ENCODE measurements around the gene RYR1.

The RYR1 gene

GRCh38 chr19:38457690-38458405 lies 24.4 kb downstream of the RYR1 start:
- Histone ChIP-seq H3K9me3 (ENCODE audit: control insufficient read depth, insufficient read depth, low read depth, low read length) (no peaks in the 10 kb centered on the region), H3K4me1 (ENCODE audit: control insufficient read depth, insufficient read depth, low read length) (no peaks in the 10 kb centered on the region), H3K4me3 (ENCODE audit: low read depth, low read length) (no peak overlapping the region), H3K36me3 (ENCODE audit: control insufficient read depth in 2 of 2, insufficient read depth in 1 of 2, low read length in 2 of 2) (no peaks in the 10 kb centered on the region), H3K27ac (ENCODE audit: extremely low read depth, low read depth, low read length) (no peak overlapping the region)
- CTCF ChIA-PET = interaction anchor here (0.6 to 2.3 kb wide), 2 partner anchors 21 to 55 kb away, joined by 3 to 5 read pairs; partner anchors contain the start of gene FAM98C
- POLR2A ChIA-PET = no interaction called here
- TF ChIP-seq GLIS1 (tag by site-specific recombination; IDR thresholded peaks at IDR 0.05) = no peak
- no peak for TF ChIP-seq ZNF26 (tag by site-specific recombination; IDR thresholded peaks at IDR 0.05)
- no peak for TF ChIP-seq ZBTB44 (tag by site-specific recombination; IDR thresholded peaks at IDR 0.05)
- no peak for TF ChIP-seq MZF1 (tag by site-specific recombination; IDR thresholded peaks at IDR 0.05; ENCODE audit: borderline replicate concordance)
- TF ChIP-seq SETDB1 (IDR thresholded peaks at IDR 0.05; ENCODE audit: insufficient read length, low read length) = no peak
- no peak for TF ChIP-seq ZNF701 (tag by site-specific recombination; IDR thresholded peaks at IDR 0.05)
- TF ChIP-seq ZNF645 (tag by site-specific recombination; IDR thresholded peaks at IDR 0.05) = peak; percentile 81; the same call in 1 of the 2 replicates
- no peak for TF ChIP-seq ZNF132 (tag by site-specific recombination; IDR thresholded peaks at IDR 0.05; ENCODE audit: borderline replicate concordance)
- TF ChIP-seq ZNF221 (tag by site-specific recombination; IDR thresholded peaks at IDR 0.05; ENCODE audit: borderline replicate concordance) = no peak
- no peak for TF ChIP-seq TCF7L2 (IDR thresholded peaks at IDR 0.05; ENCODE audit: borderline replicate concordance, low read depth, low read length)
- TF ChIP-seq ZNF10 (tag by site-specific recombination; IDR thresholded peaks at IDR 0.05) = no peak
- TF ChIP-seq ZNF596 (tag by site-specific recombination; IDR thresholded peaks at IDR 0.05) = no peak
- peak; percentile 88 for TF ChIP-seq ZNF366 (tag by site-specific recombination; conservative IDR thresholded peaks at IDR 0.05)
- no peak for TF ChIP-seq ZBTB10 (tag by site-specific recombination; IDR thresholded peaks at IDR 0.05)
- peak; percentile 48; the same call in 1 of the 2 replicates for TF ChIP-seq EGR2 (tag by site-specific recombination; IDR thresholded peaks at IDR 0.05; ENCODE audit: low read depth)
- TF ChIP-seq ZSCAN23 (tag by site-specific recombination; IDR thresholded peaks at IDR 0.05) = no peak
- TF ChIP-seq ZNF248 (tag by site-specific recombination; IDR thresholded peaks at IDR 0.05) = no peak
- no peak for TF ChIP-seq ZNF510 (tag by site-specific recombination; IDR thresholded peaks at IDR 0.05; ENCODE audit: insufficient replicate concordance)
- TF ChIP-seq ZBTB17 (tag by site-specific recombination; IDR thresholded peaks at IDR 0.05) = peak; percentile 52
- no peak for TF ChIP-seq REPIN1 (tag by site-specific recombination; IDR thresholded peaks at IDR 0.05; ENCODE audit: low read depth)
- no peak for TF ChIP-seq ZNF580 (tag by site-specific recombination; IDR thresholded peaks at IDR 0.05)
- TF ChIP-seq SCRT2 (tag by site-specific recombination; IDR thresholded peaks at IDR 0.05) = no peak
- TF ChIP-seq ZNF133 (tag by site-specific recombination; IDR thresholded peaks at IDR 0.05) = no peak
- TF ChIP-seq PRDM1 (tag by site-specific recombination; IDR thresholded peaks at IDR 0.05) = peak; percentile 95
- no peak for TF ChIP-seq ZNF433 (tag by site-specific recombination; IDR thresholded peaks at IDR 0.05; ENCODE audit: low read depth)
- no peak for TF ChIP-seq ZNF324 (tag by site-specific recombination; IDR thresholded peaks at IDR 0.05)
- no peak for TF ChIP-seq ZNF354C (tag by site-specific recombination; IDR thresholded peaks at IDR 0.05; ENCODE audit: borderline replicate concordance, low read depth)
- no peak for TF ChIP-seq ZXDB (tag by site-specific recombination; IDR thresholded peaks at IDR 0.05)
- TF ChIP-seq BCL11A (tag by site-specific recombination; IDR thresholded peaks at IDR 0.05; ENCODE audit: low read depth) = no peak
- TF ChIP-seq ZNF843 (tag by site-specific recombination; IDR thresholded peaks at IDR 0.05) = no peak
- TF ChIP-seq ZSCAN5A (tag by site-specific recombination; IDR thresholded peaks at IDR 0.05) = no peak

Measured in HEK293 (cell line).